GM23338 (cell line): ENCODE measurements around the gene LRP1B. TPM values are rescaled to one million over a fixed set of nuclear protein-coding genes. Genes with fewer than 3 reads are reported as not detected.

ENCODE experiments used
- ATAC-seq: fragments of 200-7000 bp; cut with Tn5 transposase; 3 replicates; pipeline ENCODE4 v1.9.1; 2020
- DNase-seq: peaks from one replicate; pipeline ENCODE4 v3.0.0-alpha.2; 2015; ENCODE audit warnings: low spot score
- H2AFZ ChIP-seq: fragments of 200-600 bp; sonication (generic); 2 replicates; pipeline ENCODE4 v1.8.0; 2016; ENCODE audit warnings: antibody characterized with exemption, mild to moderate bottlenecking, moderate library complexity
- H3F3A ChIP-seq: fragments of 200-600 bp; sonication (generic); replicated peaks from 2 replicates; pipeline ENCODE4 v1.8.0; 2017; ENCODE audit warnings: antibody characterized with exemption, mixed run types, low read depth
- H3K27ac ChIP-seq: fragments of 200-600 bp; sonication (generic); 2 replicates; pipeline ENCODE4 v1.6.1; 2016; ENCODE audit warnings: low read depth
- H3K27me3 ChIP-seq: fragments of 200-600 bp; sonication (generic); 2 replicates; pipeline ENCODE4 v1.8.0; 2016; ENCODE audit warnings: mild to moderate bottlenecking, mixed run types, moderate library complexity; ENCODE audit not compliant: insufficient read depth
- H3K36me3 ChIP-seq: fragments of 200-600 bp; sonication (generic); 2 replicates; pipeline ENCODE4 v1.8.0; 2016; ENCODE audit warnings: mild to moderate bottlenecking; ENCODE audit not compliant: insufficient read depth
- H3K4me1 ChIP-seq: fragments of 200-600 bp; sonication (generic); 2 replicates; pipeline ENCODE4 v1.8.0; 2016; ENCODE audit warnings: mild to moderate bottlenecking, moderate library complexity; ENCODE audit not compliant: insufficient read depth
- H3K4me2 ChIP-seq: fragments of 200-600 bp; sonication (generic); 2 replicates; pipeline ENCODE4 v1.7.1; 2017; ENCODE audit warnings: mixed run types
- H3K4me3 ChIP-seq: fragments of 200-600 bp; sonication (generic); 2 replicates; pipeline ENCODE4 v1.6.1; 2016; ENCODE audit warnings: mixed run types
- H3K79me2 ChIP-seq: fragments of 200-600 bp; sonication (generic); replicated peaks from 2 replicates; pipeline ENCODE4 v1.8.0; 2017; ENCODE audit warnings: mild to moderate bottlenecking; ENCODE audit not compliant: insufficient read depth
- H3K9me2 ChIP-seq: fragments of 200-600 bp; sonication (generic); 2 replicates; pipeline ENCODE4 v1.8.0; 2017; ENCODE audit not compliant: insufficient read depth
- H4K20me1 ChIP-seq: fragments of 200-600 bp; sonication (generic); replicated peaks from 2 replicates; pipeline ENCODE4 v1.8.0; 2017; ENCODE audit warnings: mild to moderate bottlenecking; ENCODE audit not compliant: insufficient read depth
- H3K27ac Mint-ChIP-seq: 2 replicates; pipeline ENCODE4 v1.8.0; 2020; ENCODE audit warnings: inconsistent platforms, mild to moderate bottlenecking, moderate library complexity, mixed read lengths
- H3K27me3 Mint-ChIP-seq: 3 replicates; pipeline ENCODE4 v1.8.0; 2022; ENCODE audit warnings: low read depth, mild to moderate bottlenecking, moderate library complexity, mixed read lengths, inconsistent platforms; ENCODE audit not compliant: insufficient read depth, poor library complexity
- H3K36me3 Mint-ChIP-seq: 3 replicates; pipeline ENCODE4 v1.8.0; 2021; ENCODE audit warnings: low read depth, mild to moderate bottlenecking, inconsistent platforms, moderate library complexity, mixed read lengths
- H3K4me1 Mint-ChIP-seq: 3 replicates; pipeline ENCODE4 v1.8.0; 2020; ENCODE audit warnings: mild to moderate bottlenecking, inconsistent platforms, mixed read lengths
- H3K4me3 Mint-ChIP-seq: 3 replicates; pipeline ENCODE4 v1.8.0; 2021; ENCODE audit warnings: moderate library complexity, mild to moderate bottlenecking, inconsistent platforms, mixed read lengths
- H3K9me3 Mint-ChIP-seq: 3 replicates; pipeline ENCODE4 v1.8.0; 2020; ENCODE audit warnings: moderate library complexity, mild to moderate bottlenecking, inconsistent platforms, mixed read lengths
- EZH2phosphoT487 ChIP-seq: fragments of 200-600 bp; sonication (generic); IDR thresholded peaks from one replicate; pipeline ENCODE4 v1.8.1; 2018; ENCODE audit warnings: antibody characterized with exemption; ENCODE audit not compliant: unreplicated experiment
- NANOG ChIP-seq: IDR thresholded peaks from 2 replicates; pipeline ENCODE4 v1.6.1; 2016; ENCODE audit warnings: antibody characterized with exemption, borderline replicate concordance
- STAT1 ChIP-seq: IDR thresholded peaks from one replicate; pipeline ENCODE4 v1.6.1; 2016; ENCODE audit warnings: antibody characterized with exemption; ENCODE audit not compliant: unreplicated experiment
- ZNF114 ChIP-seq: fragments of 250-450 bp; sonication (Bioruptor Pico); IDR thresholded peaks from 2 replicates; pipeline ENCODE4 v1.5.0; 2020; ENCODE audit warnings: mild to moderate bottlenecking, moderate library complexity
- ZNF331 ChIP-seq: fragments of 250-450 bp; sonication (Bioruptor Pico); IDR thresholded peaks from 2 replicates; pipeline ENCODE4 v1.5.0; 2020; ENCODE audit warnings: low read depth, mild to moderate bottlenecking, moderate library complexity
- polyA plus RNA-seq: library from polyadenylated mRNA; unstranded; fragments of >200 nt; fragmentation: Nextera tagmentation; extraction: Ambion mirVana; gene quantifications from 2 replicates; pipeline ENCODE4 v1.2.1, GENCODE V29; 2016
- total RNA-seq: library from RNA; depleted of rRNA; stranded (reverse); fragments of >200 nt; shearing (Covaris generic); gene quantifications from 2 replicates; pipeline ENCODE4 v1.2.3, GENCODE V29; 2014
- TF ChIP-seq, protein P1 (sequence below): fragments of 250-450 bp; sonication (Bioruptor Pico); IDR thresholded peaks from 2 replicates; pipeline ENCODE4 v1.5.0; 2020; ENCODE audit warnings: mild to moderate bottlenecking, moderate library complexity
- TF ChIP-seq, protein P2 (sequence below): IDR thresholded peaks from one replicate; pipeline ENCODE4 v1.6.1; 2018; ENCODE audit warnings: antibody characterized with exemption; ENCODE audit not compliant: unreplicated experiment

LRP1B gene
- total and polyA plus RNA-seq, 2 experiments from 2014 or later: 0.15 to 0.97 TPM

DNA sequence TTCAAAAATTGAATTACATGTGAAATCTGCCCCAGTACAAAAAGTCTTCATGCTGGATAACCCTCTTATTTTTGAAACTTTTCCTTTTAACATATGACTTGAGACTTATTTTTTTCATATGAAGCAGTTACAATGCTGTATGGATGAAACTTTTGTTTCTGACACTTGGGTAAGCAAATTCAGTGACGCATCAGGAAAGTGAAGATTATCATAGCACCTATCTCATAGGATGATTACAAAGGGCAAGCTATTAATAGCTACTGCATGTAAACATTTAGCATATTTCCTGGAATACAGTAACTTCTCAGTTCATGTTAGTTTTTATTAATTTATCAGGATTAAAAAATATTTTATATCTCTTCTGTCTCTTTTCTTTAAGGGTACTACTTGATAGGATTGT lies 1109.2 kb downstream of the LRP1B start:
- Histone ChIP-seq H2AFZ (no peak overlapping the region), H3K4me3 (no peak overlapping the region), H4K20me1 (no peaks in the 10 kb centered on the region), H3K79me2 (no peaks in the 10 kb centered on the region), H3K27ac (no peak overlapping the region), H3F3A (no peaks in the 10 kb centered on the region), H3K36me3 (no peaks in the 10 kb centered on the region), H3K4me2 (no peak overlapping the region), H3K9me2 (no peaks in the 10 kb centered on the region), H3K27me3 (no peaks in the 10 kb centered on the region), H3K4me1 (no peaks in the 10 kb centered on the region)
- no peak for DNase-seq
- H3K27me3 Mint-ChIP-seq: no peaks in the 10 kb centered on the region
- no peak for ATAC-seq
- H3K27ac Mint-ChIP-seq: no peak overlapping the region; the same call in 1 of the 2 replicates
- H3K9me3 Mint-ChIP-seq: no peaks in the 10 kb centered on the region; the same call in 2 of the 3 replicates
- no peaks in the 10 kb centered on the region for H3K36me3 Mint-ChIP-seq
- TF ChIP-seq, protein P1, sequence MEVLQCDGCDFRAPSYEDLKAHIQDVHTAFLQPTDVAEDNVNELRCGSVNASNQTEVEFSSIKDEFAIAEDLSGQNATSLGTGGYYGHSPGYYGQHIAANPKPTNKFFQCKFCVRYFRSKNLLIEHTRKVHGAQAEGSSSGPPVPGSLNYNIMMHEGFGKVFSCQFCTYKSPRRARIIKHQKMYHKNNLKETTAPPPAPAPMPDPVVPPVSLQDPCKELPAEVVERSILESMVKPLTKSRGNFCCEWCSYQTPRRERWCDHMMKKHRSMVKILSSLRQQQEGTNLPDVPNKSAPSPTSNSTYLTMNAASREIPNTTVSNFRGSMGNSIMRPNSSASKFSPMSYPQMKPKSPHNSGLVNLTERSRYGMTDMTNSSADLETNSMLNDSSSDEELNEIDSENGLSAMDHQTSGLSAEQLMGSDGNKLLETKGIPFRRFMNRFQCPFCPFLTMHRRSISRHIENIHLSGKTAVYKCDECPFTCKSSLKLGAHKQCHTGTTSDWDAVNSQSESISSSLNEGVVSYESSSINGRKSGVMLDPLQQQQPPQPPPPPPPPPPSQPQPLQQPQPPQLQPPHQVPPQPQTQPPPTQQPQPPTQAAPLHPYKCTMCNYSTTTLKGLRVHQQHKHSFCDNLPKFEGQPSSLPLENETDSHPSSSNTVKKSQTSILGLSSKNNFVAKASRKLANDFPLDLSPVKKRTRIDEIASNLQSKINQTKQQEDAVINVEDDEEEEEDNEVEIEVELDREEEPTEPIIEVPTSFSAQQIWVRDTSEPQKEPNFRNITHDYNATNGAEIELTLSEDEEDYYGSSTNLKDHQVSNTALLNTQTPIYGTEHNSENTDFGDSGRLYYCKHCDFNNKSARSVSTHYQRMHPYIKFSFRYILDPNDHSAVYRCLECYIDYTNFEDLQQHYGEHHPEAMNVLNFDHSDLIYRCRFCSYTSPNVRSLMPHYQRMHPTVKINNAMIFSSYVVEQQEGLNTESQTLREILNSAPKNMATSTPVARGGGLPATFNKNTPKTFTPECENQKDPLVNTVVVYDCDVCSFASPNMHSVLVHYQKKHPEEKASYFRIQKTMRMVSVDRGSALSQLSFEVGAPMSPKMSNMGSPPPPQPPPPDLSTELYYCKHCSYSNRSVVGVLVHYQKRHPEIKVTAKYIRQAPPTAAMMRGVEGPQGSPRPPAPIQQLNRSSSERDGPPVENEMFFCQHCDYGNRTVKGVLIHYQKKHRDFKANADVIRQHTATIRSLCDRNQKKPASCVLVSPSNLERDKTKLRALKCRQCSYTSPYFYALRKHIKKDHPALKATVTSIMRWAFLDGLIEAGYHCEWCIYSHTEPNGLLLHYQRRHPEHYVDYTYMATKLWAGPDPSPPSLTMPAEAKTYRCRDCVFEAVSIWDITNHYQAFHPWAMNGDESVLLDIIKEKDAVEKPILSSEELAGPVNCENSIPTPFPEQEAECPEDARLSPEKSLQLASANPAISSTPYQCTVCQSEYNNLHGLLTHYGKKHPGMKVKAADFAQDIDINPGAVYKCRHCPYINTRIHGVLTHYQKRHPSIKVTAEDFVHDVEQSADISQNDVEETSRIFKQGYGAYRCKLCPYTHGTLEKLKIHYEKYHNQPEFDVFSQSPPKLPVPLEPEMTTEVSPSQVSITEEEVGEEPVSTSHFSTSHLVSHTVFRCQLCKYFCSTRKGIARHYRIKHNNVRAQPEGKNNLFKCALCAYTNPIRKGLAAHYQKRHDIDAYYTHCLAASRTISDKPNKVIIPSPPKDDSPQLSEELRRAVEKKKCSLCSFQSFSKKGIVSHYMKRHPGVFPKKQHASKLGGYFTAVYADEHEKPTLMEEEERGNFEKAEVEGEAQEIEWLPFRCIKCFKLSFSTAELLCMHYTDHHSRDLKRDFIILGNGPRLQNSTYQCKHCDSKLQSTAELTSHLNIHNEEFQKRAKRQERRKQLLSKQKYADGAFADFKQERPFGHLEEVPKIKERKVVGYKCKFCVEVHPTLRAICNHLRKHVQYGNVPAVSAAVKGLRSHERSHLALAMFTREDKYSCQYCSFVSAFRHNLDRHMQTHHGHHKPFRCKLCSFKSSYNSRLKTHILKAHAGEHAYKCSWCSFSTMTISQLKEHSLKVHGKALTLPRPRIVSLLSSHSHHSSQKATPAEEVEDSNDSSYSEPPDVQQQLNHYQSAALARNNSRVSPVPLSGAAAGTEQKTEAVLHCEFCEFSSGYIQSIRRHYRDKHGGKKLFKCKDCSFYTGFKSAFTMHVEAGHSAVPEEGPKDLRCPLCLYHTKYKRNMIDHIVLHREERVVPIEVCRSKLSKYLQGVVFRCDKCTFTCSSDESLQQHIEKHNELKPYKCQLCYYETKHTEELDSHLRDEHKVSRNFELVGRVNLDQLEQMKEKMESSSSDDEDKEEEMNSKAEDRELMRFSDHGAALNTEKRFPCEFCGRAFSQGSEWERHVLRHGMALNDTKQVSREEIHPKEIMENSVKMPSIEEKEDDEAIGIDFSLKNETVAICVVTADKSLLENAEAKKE (CRISPR knock-in tag): no peak
- no peak for TF ChIP-seq EZH2phosphoT487
- no peak for TF ChIP-seq STAT1
- no peak for TF ChIP-seq ZNF331 (CRISPR knock-in tag)
- no peak for TF ChIP-seq NANOG
- TF ChIP-seq, protein P2, sequence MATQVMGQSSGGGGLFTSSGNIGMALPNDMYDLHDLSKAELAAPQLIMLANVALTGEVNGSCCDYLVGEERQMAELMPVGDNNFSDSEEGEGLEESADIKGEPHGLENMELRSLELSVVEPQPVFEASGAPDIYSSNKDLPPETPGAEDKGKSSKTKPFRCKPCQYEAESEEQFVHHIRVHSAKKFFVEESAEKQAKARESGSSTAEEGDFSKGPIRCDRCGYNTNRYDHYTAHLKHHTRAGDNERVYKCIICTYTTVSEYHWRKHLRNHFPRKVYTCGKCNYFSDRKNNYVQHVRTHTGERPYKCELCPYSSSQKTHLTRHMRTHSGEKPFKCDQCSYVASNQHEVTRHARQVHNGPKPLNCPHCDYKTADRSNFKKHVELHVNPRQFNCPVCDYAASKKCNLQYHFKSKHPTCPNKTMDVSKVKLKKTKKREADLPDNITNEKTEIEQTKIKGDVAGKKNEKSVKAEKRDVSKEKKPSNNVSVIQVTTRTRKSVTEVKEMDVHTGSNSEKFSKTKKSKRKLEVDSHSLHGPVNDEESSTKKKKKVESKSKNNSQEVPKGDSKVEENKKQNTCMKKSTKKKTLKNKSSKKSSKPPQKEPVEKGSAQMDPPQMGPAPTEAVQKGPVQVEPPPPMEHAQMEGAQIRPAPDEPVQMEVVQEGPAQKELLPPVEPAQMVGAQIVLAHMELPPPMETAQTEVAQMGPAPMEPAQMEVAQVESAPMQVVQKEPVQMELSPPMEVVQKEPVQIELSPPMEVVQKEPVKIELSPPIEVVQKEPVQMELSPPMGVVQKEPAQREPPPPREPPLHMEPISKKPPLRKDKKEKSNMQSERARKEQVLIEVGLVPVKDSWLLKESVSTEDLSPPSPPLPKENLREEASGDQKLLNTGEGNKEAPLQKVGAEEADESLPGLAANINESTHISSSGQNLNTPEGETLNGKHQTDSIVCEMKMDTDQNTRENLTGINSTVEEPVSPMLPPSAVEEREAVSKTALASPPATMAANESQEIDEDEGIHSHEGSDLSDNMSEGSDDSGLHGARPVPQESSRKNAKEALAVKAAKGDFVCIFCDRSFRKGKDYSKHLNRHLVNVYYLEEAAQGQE: no peak
- TF ChIP-seq ZNF114 (CRISPR knock-in tag): no peak
- no peak overlapping the region for H3K4me3 Mint-ChIP-seq
- no peaks in the 10 kb centered on the region for H3K4me1 Mint-ChIP-seq
